AG10803 (cell line): ENCODE results near the gene FOXN3.

Experiments
- DNase-seq: peaks from one replicate; pipeline ENCODE4 v3.0.0; 2010; ENCODE audit warnings: low read depth
- H3K4me3 ChIP-seq: 2 replicates; pipeline ENCODE4 v1.5.1; 2011; ENCODE audit warnings: mild to moderate bottlenecking, low read length, control low read depth
- CTCF ChIP-seq: conservative IDR thresholded peaks from 2 replicates; pipeline ENCODE4 v1.5.1; 2011; ENCODE audit warnings: mild to moderate bottlenecking, low read length, control low read depth, inconsistent platforms

FOXN3 gene

DNA sequence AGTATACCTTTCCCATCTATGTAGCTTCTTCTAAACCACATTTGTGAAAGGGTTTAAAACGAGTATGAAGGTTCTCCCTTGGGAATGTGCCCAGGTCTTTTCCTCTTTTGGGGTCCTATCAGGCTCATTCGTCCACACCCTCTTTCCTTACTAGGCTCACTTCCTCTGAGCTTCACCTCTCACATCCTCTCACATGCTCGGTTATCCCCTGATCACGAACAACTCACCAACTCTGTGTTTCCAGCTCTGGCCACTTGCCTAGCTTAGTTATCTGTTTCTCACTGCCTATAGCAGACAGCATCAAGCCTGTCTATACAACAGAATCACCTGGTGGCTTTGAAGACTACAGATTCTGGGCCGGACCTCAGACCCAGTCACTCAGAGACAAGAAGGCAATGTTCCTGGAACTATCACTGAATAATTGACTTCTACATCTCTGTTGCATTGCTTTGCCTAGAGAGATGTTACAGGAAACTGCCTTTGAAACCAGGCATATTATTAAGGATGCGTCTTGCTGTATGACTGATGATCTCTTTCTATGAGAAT is 158.2 kb downstream of the FOXN3 start:
- TF ChIP-seq CTCF = no peak
- no peak for DNase-seq

DNA sequence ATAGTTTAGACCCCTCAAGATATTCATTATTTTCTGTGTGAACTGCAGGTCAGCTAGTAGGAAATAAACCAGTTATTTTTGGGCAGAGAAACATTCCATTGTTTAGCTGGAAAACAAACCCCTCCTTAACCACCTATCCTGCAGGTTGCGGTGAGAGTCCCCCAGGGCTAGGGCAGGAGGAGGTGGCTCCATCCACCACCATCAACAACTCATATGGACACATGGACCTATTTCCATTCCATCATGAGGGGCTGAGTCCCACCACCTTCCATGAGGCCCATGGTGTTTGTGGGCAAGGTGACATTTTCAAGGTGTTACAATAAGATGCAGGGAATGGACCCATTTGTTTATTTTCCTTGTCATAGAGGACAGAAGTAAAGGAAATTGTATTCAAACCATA is 160.1 kb downstream of the FOXN3 start:
- no peak for DNase-seq
- TF ChIP-seq CTCF = no peak
- no peak overlapping the region for H3K4me3 ChIP-seq

More for the DNA sequence above, 158.2 kb downstream of the FOXN3 start:
- no peak overlapping the region for H3K4me3 ChIP-seq

DNA sequence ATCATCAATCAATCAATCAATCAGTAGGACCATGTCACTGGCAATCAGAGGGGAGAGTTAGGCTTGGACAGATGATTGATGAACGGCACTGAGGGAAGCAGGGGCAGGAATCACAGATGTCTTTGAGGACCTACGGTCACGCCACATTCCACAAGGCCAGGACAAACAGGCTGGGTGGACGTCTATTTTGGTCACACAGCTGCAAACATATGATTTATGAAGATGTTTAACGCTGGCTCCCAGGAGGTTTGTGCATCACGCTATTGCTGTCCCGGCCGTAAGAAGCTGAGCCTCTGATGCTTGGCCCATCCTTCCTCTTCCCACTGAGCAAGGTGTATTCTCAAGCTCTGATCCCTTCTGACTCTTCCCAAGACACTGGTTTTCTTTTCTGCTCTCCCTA is 160.8 kb downstream of the FOXN3 start:
- no peak overlapping the region for H3K4me3 ChIP-seq
- TF ChIP-seq CTCF = no peak
- no peak for DNase-seq

- no peak for TF ChIP-seq CTCF
- H3K4me3 ChIP-seq = no peak overlapping the region
- no peak for DNase-seq
Observed at GRCh38 chr14:89255852-89256251, 161.2 kb downstream of the FOXN3 start.

DNA sequence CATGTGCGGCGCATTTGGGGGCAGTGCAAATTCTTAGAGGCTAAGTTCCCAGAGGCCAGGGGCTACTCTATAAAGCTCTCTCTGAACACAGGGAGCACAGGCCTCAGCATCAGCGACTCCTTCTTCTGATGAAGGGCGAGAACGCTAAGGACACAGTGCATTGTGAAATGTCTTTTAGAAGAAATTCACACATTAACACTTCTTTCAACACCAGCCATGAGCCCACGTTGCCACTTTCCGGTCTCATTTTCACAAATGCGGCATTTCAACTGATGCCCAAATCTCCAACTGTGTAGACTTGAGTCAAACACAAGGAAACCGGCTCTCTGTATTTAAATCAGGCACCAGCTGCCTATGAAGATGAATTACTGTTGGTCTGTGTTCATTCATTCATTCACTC is 162.0 kb downstream of the FOXN3 start:
- no peak for TF ChIP-seq CTCF
- no peak overlapping the region for H3K4me3 ChIP-seq
- no peak for DNase-seq

DNA sequence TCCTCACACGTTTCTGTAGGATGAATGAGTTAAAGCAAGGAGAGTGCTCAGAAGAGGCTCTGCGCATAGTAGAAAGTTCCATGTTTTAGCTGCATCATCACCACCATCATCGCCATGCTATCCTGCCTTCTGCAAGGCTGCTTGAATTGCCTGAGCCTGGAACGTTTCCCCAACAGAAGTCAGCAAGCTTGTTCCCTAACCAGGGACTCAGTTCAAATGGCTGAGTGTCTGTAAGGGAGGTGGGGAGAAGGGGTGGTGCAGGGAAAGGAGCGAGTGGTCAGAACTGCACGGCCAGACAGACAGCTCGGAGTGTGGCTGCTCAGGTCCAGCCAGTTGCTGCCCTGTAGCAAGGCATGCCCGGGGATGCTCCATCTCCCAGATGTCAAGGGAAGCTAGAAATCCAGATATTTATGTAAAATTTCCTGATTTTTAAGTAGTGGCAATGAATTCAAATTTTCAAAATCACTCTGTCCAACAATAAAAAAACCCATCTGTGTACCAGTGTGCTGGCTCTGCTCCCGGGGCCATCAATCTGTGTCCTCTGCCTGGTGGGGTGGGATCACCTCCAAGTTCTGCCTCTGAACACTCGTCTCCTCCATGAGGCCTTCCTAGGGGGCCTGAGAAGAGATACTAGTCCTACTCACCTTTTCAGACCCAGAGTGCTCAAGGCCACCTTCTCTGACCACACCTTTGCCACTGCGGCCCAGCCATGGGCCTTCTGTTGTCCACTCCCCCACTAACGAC is 162.7 kb downstream of the FOXN3 start:
- no peak for DNase-seq
- no peak for TF ChIP-seq CTCF
- H3K4me3 ChIP-seq = no peak overlapping the region

DNA sequence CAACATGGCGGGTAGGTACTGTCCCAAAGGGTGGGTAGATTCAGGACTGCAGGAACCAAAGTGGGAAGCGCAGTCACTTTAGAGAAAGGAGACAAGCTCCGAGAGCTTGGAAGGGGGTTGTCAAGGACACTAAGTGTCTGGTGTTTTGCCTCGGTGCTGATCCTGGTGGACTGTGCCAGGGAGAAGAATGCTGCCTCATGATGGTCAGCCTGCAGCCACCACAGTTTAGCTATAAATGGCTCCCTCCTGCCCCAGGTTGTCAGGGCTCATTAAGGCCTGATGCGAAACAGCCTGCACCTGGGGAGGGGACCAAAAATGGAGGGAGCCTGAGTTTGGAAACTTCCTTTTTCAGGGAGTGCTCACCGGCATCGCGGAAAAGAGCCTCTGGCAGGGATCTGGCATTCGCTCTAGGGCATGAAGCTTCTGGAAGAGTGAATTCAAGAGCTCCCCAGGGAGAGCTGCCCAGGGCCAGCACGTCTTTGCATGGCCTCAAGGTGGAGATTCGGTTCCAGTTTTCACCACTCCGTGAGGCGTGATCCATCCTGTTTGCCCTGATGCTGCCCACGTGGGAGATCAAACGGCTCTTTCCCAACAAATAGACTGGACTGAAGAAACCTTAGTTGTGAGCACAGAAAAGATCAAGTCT is 164.0 kb downstream of the FOXN3 start:
- DNase-seq = no peak
- no peak for TF ChIP-seq CTCF

More for the DNA sequence above, 164.0 kb downstream of the FOXN3 start:
- H3K4me3 ChIP-seq = no peak overlapping the region
